Retinal pigment epithelial cell (primary cell): ENCODE data around the gene RTRAF.
A peak's percentile ranks its signal among the peaks of the same experiment; 100 is the strongest.

ENCODE experiments used
- DNase-seq: peaks from one replicate; pipeline ENCODE4 v3.0.0-alpha.2; 2010; ENCODE audit warnings: low read depth
- H3K4me3 ChIP-seq: 2 replicates; pipeline ENCODE4 v1.5.1; 2011; ENCODE audit warnings: mild to moderate bottlenecking, low read length, control low read depth, moderate library complexity
- CTCF ChIP-seq: conservative IDR thresholded peaks from 2 replicates; pipeline ENCODE4 v1.5.1; 2011; ENCODE audit warnings: low read depth, low read length, control low read depth, inconsistent platforms

Gene RTRAF

GRCh38 chr14:51989293-51990234 lies at the start of gene RTRAF:
Gene RTRAF (plus strand): TSS chr14:51989546. CDS start chr14:51989640, 94 bp downstream.
- TF ChIP-seq CTCF: no peak
- DNase-seq: peak; percentile 84
- H3K4me3 ChIP-seq: peak within 1 kb of the TSS; percentile 80

GRCh38 chr14:51939755-51940301 lies 49.5 kb upstream of the RTRAF start:
- no peak for DNase-seq
- H3K4me3 ChIP-seq: no peak overlapping the region
- no peak for TF ChIP-seq CTCF

GRCh38 chr14:51942971-51943370 lies 46.4 kb upstream of the RTRAF start:
- no peak for DNase-seq
- no peak overlapping the region for H3K4me3 ChIP-seq
- no peak for TF ChIP-seq CTCF

GRCh38 chr14:51950007-51950406 lies 39.3 kb upstream of the RTRAF start:
- TF ChIP-seq CTCF: no peak
- H3K4me3 ChIP-seq: no peak overlapping the region
- DNase-seq: no peak

- TF ChIP-seq CTCF: no peak
- DNase-seq: no peak
- no peak overlapping the region for H3K4me3 ChIP-seq
These were observed 37.7 kb upstream of the RTRAF start for GRCh38 chr14:51951656-51952055.

GRCh38 chr14:51954031-51954430 lies 35.3 kb upstream of the RTRAF start:
- no peak for DNase-seq
- no peak for TF ChIP-seq CTCF
- no peak overlapping the region for H3K4me3 ChIP-seq

- DNase-seq: no peak
- TF ChIP-seq CTCF: no peak
- H3K4me3 ChIP-seq: no peak overlapping the region
These were observed 34.7 kb upstream of the RTRAF start for GRCh38 chr14:51954657-51955056.
